Muscle of leg (tissue), 11 donors: ENCODE measurements around the gene STAB2. TPM values are rescaled to one million over a fixed set of nuclear protein-coding genes. Genes with fewer than 3 reads are reported as not detected.

ENCODE experiments used
- DNase-seq: peaks from one replicate; pipeline ENCODE4 v3.0.0; 2013
- H3K27ac ChIP-seq: one replicate; pipeline ENCODE4 v1.5.1; 2013; ENCODE audit warnings: mild to moderate bottlenecking, low read length, control low read depth
- H3K27me3 ChIP-seq: one replicate; pipeline ENCODE4 v1.6.1; 2013; ENCODE audit warnings: low read length; ENCODE audit not compliant: control insufficient read depth, insufficient read depth
- H3K36me3 ChIP-seq: one replicate; pipeline ENCODE4 v1.6.1; 2013; ENCODE audit warnings: low read length; ENCODE audit not compliant: control insufficient read depth, insufficient read depth
- H3K4me1 ChIP-seq: one replicate; pipeline ENCODE4 v1.6.1; 2013; ENCODE audit warnings: low read length; ENCODE audit not compliant: control insufficient read depth, insufficient read depth
- H3K4me3 ChIP-seq: one replicate; pipeline ENCODE4 v1.5.1; 2013; ENCODE audit warnings: low read length, control low read depth
- H3K9me3 ChIP-seq: replicated peaks from 2 replicates; pipeline ENCODE4 v1.6.1; 2013; ENCODE audit warnings: low read depth, low read length; ENCODE audit not compliant: control insufficient read depth
- WGBS: methylation state at CpG from one replicate; pipeline ENCODE4 v1.1.5; 2013; ENCODE audit warnings: missing lambda C conversion rate; ENCODE audit not compliant: insufficient coverage; 5-methylcytosine and 5-hydroxymethylcytosine counted together
- polyA plus RNA-seq, 8 donors: library from polyadenylated mRNA; unstranded; fragments of 120-200 nt; gene quantifications; one replicate each; pipeline versions ENCODE4 v1.2.1 to v1.2.3, GENCODE V29; 2013; ENCODE audit warnings: inconsistent platforms in 1 of 8, low replicate concordance in 1 of 8; ENCODE audit not compliant: insufficient read length in 8 of 8, insufficient read depth in 1 of 8
- total RNA-seq: library from RNA; stranded (reverse); fragments of 120-200 nt; gene quantifications from one replicate; pipeline ENCODE4 v1.2.4, GENCODE V29; 2013

Gene STAB2
- total and polyA plus RNA-seq, 9 donors, result 0.86 to 6.0 (median 2.5) TPM

DNA sequence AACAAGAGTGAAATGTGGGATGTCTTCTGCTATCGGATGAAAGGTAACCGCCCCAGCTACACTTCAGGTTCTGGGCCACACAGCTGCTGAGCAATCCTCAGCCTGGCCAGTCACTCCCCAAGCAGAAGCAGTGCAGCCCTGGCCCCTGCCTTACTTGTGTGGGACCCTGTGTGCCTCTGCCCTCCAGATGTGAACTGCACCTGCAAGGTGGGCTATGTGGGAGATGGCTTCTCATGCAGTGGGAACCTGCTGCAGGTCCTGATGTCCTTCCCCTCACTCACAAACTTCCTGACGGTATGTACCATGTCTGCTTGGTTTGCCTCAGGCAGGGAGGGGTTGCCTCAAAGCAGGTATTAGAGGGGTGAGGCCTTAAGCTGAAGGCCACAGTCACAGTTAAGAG is 168.4 kb downstream of the STAB2 start:
- DNase-seq, result no peak
- H3K27me3 ChIP-seq, result no peaks in the 10 kb centered on the region
- H3K9me3 ChIP-seq, result no peaks in the 10 kb centered on the region
- H3K36me3 ChIP-seq, result no peaks in the 10 kb centered on the region
- no peak overlapping the region for H3K27ac ChIP-seq
- H3K4me3 ChIP-seq, result no peak overlapping the region
- 86% methylated on average over 2 of the region's 3 CpGs for WGBS
- peaks cover 18% of the 10 kb centered on the region for H3K4me1 ChIP-seq

DNA sequence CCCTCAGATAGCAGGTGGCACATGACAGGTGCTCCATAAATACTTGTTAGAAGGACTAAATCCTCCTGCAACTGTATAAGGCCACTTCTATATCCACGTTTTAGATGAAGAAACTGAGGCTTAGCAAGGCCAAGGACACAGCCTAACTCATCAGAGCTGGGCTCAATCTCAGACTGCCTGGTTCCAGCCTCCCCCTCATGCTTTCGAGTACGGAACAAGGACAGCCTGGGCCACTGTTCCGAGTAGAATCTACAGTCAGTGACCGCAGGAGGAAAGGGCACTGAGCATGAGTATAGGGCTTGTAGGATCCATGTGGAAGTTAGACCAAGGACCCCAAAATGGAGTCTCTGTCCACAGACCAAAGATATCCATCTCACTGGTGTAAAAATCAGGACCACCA is 169.4 kb downstream of the STAB2 start:
- H3K4me3 ChIP-seq, result no peak overlapping the region
- no peaks in the 10 kb centered on the region for H3K9me3 ChIP-seq
- H3K36me3 ChIP-seq, result no peaks in the 10 kb centered on the region
- DNase-seq, result no peak
- no peaks in the 10 kb centered on the region for H3K27me3 ChIP-seq
- H3K27ac ChIP-seq, result no peak overlapping the region
- peaks cover 11% of the 10 kb centered on the region for H3K4me1 ChIP-seq
- 100% methylated on average over 1 of the region's 5 CpGs for WGBS

DNA sequence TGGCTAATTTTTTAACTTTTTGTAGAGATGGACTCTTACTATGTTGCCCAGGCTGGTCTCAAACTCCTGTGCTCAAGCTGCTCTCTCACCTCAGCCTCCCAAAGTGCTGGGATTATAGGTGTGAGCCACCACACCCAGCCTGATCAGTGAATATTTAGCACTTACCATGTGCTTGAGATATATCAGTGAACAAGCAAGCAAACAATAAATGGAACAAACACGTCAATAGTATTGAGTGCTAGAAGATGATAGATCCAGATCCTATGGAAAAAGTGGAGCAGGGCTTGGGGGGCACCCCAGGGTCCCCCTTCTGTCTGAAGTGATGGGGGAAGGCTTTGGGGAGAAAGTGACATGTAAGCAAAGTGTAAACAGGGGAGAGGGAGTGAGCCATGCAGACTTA is 170.2 kb downstream of the STAB2 start:
- H3K27ac ChIP-seq, result no peak overlapping the region
- no peaks in the 10 kb centered on the region for H3K9me3 ChIP-seq
- H3K36me3 ChIP-seq, result no peaks in the 10 kb centered on the region
- DNase-seq, result no peak
- no peak overlapping the region for H3K4me3 ChIP-seq
- 100% methylated on average over 1 of the region's 1 CpG for WGBS
- peaks cover 8% of the 10 kb centered on the region for H3K4me1 ChIP-seq
- no peaks in the 10 kb centered on the region for H3K27me3 ChIP-seq

- peak; percentile 37 for DNase-seq
- Histone ChIP-seq H3K27me3 (no peaks in the 10 kb centered on the region), H3K9me3 (no peaks in the 10 kb centered on the region), H3K36me3 (no peaks in the 10 kb centered on the region), H3K27ac (no peak overlapping the region), H3K4me3 (no peak overlapping the region), H3K4me1 (peaks cover 8% of the 10 kb centered on the region)
- 91% methylated on average over 10 of the region's 10 CpGs for WGBS
Observed at GRCh38 chr12:103758310-103759089, 171.4 kb downstream of the STAB2 start.

DNA sequence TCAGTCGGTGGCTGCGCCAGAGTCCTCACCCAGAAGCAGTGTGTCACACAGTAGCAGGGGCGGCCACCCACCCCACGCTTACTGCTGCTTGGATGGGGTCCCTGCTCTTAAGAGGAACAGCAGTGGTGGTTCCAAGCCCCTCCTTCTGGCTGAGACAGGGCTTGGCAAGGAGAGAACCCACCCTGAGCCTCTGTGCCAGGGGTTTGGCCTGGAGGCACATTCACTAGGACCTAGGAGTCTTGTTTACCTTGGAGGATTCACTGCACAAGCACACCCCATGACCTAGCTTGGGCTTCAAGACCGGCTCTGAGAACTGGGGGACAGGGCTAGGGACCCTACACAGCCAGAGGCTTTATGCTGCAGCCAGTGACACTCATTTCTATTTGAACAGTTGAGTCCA is 175.4 kb downstream of the STAB2 start:
- no peak overlapping the region for H3K4me3 ChIP-seq
- DNase-seq, result no peak
- H3K36me3 ChIP-seq, result no peaks in the 10 kb centered on the region
- 62% methylated on average over 5 of the region's 5 CpGs for WGBS
- H3K27ac ChIP-seq, result no peak overlapping the region
- H3K27me3 ChIP-seq, result no peaks in the 10 kb centered on the region
- H3K9me3 ChIP-seq, result no peaks in the 10 kb centered on the region
- H3K4me1 ChIP-seq, result peaks cover 8% of the 10 kb centered on the region

- WGBS, result 97% methylated on average over 4 of the region's 5 CpGs
- no peak overlapping the region for H3K27ac ChIP-seq
- H3K4me1 ChIP-seq, result peaks cover 5% of the 10 kb centered on the region
- H3K9me3 ChIP-seq, result no peaks in the 10 kb centered on the region
- H3K36me3 ChIP-seq, result no peaks in the 10 kb centered on the region
- DNase-seq, result no peak
- no peak overlapping the region for H3K4me3 ChIP-seq
- no peaks in the 10 kb centered on the region for H3K27me3 ChIP-seq
Observed at GRCh38 chr12:103765322-103765721, 178.2 kb downstream of the STAB2 start.

GRCh38 chr12:103766028-103766427 is 179.0 kb downstream of the STAB2 start:
- Histone ChIP-seq H3K27ac (no peak overlapping the region), H3K27me3 (no peaks in the 10 kb centered on the region), H3K4me1 (peaks cover 5% of the 10 kb centered on the region), H3K36me3 (peaks cover 4% of the 10 kb centered on the region), H3K9me3 (no peaks in the 10 kb centered on the region), H3K4me3 (no peak overlapping the region)
- WGBS, result 83% methylated on average over 4 of the region's 6 CpGs
- no peak for DNase-seq

GRCh38 chr12:103768467-103769123 is 181.5 kb downstream of the STAB2 start:
- no peaks in the 10 kb centered on the region for H3K27me3 ChIP-seq
- no peak for DNase-seq
- H3K27ac ChIP-seq, result no peak overlapping the region
- 73% methylated on average over 2 of the region's 8 CpGs for WGBS
- H3K9me3 ChIP-seq, result no peaks in the 10 kb centered on the region
- no peak overlapping the region for H3K4me3 ChIP-seq
- peaks cover 14% of the 10 kb centered on the region for H3K4me1 ChIP-seq
- H3K36me3 ChIP-seq, result peaks cover 5% of the 10 kb centered on the region

- H3K9me3 ChIP-seq, result no peaks in the 10 kb centered on the region
- peaks cover 14% of the 10 kb centered on the region for H3K4me1 ChIP-seq
- H3K4me3 ChIP-seq, result no peak overlapping the region
- 73% methylated on average over 5 of the region's 9 CpGs for WGBS
- DNase-seq, result peak; percentile 5
- peaks cover 5% of the 10 kb centered on the region for H3K36me3 ChIP-seq
- H3K27me3 ChIP-seq, result no peaks in the 10 kb centered on the region
- no peak overlapping the region for H3K27ac ChIP-seq
Observed at GRCh38 chr12:103769240-103769945, 182.3 kb downstream of the STAB2 start.

GRCh38 chr12:103771466-103771865 is 184.4 kb downstream of the STAB2 start:
- no peak overlapping the region for H3K4me3 ChIP-seq
- no peaks in the 10 kb centered on the region for H3K9me3 ChIP-seq
- peaks cover 14% of the 10 kb centered on the region for H3K4me1 ChIP-seq
- DNase-seq, result peak; percentile 19
- H3K36me3 ChIP-seq, result peaks cover 10% of the 10 kb centered on the region
- no peaks in the 10 kb centered on the region for H3K27me3 ChIP-seq
- WGBS, result 33% methylated on average over 3 of the region's 3 CpGs
- H3K27ac ChIP-seq, result no peak overlapping the region
